ENCODE measurements around the gene GSG1L2. TPM values are rescaled to one million over a fixed set of nuclear protein-coding genes. Genes with fewer than 3 reads are reported as not detected.

GSG1L2 gene
- total and polyA plus RNA-seq, 2 experiments from 2014 or later = not detected

DNA sequence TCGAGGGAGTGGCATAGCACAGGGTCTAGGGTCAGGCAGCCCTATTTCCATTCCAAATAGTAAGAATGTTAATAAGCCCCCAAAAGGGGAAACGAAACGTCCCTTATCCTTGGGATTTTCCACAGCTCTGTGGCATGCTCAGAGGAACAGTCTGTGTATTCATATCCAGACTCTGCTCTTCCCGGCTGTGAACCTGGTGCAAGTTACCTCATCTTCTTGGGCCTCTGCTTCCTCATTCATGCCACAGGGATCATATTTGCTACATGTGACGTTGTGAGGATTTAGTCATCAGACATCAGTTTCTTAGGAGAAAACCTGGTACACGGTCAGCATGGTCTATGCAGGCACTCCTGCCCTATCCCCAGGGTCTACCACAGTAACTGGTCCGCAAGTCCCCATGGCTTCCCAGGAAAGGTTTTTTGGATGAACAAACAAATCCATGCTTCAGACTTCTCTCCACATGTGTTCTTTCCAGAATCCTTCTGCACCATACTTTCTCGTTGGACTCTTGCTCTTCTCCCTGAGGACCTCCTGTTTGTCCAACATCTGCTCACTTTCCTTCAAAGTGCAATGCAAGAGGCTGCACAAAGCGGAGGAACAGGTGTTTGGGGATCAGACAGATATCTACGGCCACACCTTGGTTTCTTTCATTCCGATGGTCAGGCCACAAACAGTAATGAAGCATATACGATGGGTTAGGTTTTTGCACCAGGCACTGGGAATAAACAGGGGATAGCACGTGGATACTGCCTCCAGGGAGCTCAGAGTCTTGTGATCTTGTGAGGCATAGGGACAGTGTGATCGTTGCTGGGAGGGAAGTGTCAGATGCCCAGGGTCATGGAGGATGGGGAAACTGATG is 21.5 kb upstream of the GSG1L2 start:
- H3K4me2 ChIP-seq = no peak overlapping the region
- H3K36me3 Mint-ChIP-seq (ENCODE audit: low read depth) = no peaks in the 10 kb centered on the region; the same call in 2 of the 3 replicates
- no peak overlapping the region for H2AFZ ChIP-seq
- DNase-seq (ENCODE audit: low spot score) (no peak), ATAC-seq (no peak)
- H3K27me3 ChIP-seq (ENCODE audit: insufficient read depth) = no peaks in the 10 kb centered on the region
- H3K27me3 Mint-ChIP-seq (ENCODE audit: insufficient read depth, low read depth, poor library complexity) = peaks cover 10% of the 10 kb centered on the region
- no peak overlapping the region for H3K27ac ChIP-seq (ENCODE audit: low read depth)
- no peak overlapping the region for H3K4me3 Mint-ChIP-seq
- no peaks in the 10 kb centered on the region; the same call in 2 of the 3 replicates for H3K9me3 Mint-ChIP-seq
- H3K36me3 ChIP-seq (ENCODE audit: insufficient read depth) = no peaks in the 10 kb centered on the region
- H4K20me1 ChIP-seq (replicated peaks; ENCODE audit: insufficient read depth) = no peaks in the 10 kb centered on the region
- H3K4me1 ChIP-seq (ENCODE audit: insufficient read depth) = peaks cover 5% of the 10 kb centered on the region
- H3K79me2 ChIP-seq (replicated peaks; ENCODE audit: insufficient read depth) = no peaks in the 10 kb centered on the region
- no peak overlapping the region for H3K4me3 ChIP-seq
- H3K9me2 ChIP-seq (ENCODE audit: insufficient read depth) = peaks cover 11% of the 10 kb centered on the region; the same call in 1 of the 2 replicates
- TF ChIP-seq, protein P1, sequence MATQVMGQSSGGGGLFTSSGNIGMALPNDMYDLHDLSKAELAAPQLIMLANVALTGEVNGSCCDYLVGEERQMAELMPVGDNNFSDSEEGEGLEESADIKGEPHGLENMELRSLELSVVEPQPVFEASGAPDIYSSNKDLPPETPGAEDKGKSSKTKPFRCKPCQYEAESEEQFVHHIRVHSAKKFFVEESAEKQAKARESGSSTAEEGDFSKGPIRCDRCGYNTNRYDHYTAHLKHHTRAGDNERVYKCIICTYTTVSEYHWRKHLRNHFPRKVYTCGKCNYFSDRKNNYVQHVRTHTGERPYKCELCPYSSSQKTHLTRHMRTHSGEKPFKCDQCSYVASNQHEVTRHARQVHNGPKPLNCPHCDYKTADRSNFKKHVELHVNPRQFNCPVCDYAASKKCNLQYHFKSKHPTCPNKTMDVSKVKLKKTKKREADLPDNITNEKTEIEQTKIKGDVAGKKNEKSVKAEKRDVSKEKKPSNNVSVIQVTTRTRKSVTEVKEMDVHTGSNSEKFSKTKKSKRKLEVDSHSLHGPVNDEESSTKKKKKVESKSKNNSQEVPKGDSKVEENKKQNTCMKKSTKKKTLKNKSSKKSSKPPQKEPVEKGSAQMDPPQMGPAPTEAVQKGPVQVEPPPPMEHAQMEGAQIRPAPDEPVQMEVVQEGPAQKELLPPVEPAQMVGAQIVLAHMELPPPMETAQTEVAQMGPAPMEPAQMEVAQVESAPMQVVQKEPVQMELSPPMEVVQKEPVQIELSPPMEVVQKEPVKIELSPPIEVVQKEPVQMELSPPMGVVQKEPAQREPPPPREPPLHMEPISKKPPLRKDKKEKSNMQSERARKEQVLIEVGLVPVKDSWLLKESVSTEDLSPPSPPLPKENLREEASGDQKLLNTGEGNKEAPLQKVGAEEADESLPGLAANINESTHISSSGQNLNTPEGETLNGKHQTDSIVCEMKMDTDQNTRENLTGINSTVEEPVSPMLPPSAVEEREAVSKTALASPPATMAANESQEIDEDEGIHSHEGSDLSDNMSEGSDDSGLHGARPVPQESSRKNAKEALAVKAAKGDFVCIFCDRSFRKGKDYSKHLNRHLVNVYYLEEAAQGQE (IDR thresholded peaks at IDR 0.05; ENCODE audit: unreplicated experiment) = no peak
- TF ChIP-seq POLR2AphosphoS5 (IDR thresholded peaks at IDR 0.05; ENCODE audit: low read depth) (no peak), STAT1 (IDR thresholded peaks at IDR 0.05; ENCODE audit: unreplicated experiment) (no peak), EZH2phosphoT487 (IDR thresholded peaks at IDR 0.05; ENCODE audit: unreplicated experiment) (no peak), EZH2 (IDR thresholded peaks at IDR 0.05; ENCODE audit: low read depth, unreplicated experiment) (no peak), ZNF331 (CRISPR knock-in tag; IDR thresholded peaks at IDR 0.05; ENCODE audit: low read depth) (no peak), ZNF114 (CRISPR knock-in tag; IDR thresholded peaks at IDR 0.05) (no peak), JUNB (IDR thresholded peaks at IDR 0.05; ENCODE audit: unreplicated experiment) (no peak), ZNF462 (CRISPR knock-in tag; IDR thresholded peaks at IDR 0.05) (no peak), CREB1 (CRISPR knock-in tag; IDR thresholded peaks at IDR 0.05; ENCODE audit: low read depth) (no peak), NANOG (IDR thresholded peaks at IDR 0.05; ENCODE audit: borderline replicate concordance) (no peak)
- TF ChIP-seq, protein P2, sequence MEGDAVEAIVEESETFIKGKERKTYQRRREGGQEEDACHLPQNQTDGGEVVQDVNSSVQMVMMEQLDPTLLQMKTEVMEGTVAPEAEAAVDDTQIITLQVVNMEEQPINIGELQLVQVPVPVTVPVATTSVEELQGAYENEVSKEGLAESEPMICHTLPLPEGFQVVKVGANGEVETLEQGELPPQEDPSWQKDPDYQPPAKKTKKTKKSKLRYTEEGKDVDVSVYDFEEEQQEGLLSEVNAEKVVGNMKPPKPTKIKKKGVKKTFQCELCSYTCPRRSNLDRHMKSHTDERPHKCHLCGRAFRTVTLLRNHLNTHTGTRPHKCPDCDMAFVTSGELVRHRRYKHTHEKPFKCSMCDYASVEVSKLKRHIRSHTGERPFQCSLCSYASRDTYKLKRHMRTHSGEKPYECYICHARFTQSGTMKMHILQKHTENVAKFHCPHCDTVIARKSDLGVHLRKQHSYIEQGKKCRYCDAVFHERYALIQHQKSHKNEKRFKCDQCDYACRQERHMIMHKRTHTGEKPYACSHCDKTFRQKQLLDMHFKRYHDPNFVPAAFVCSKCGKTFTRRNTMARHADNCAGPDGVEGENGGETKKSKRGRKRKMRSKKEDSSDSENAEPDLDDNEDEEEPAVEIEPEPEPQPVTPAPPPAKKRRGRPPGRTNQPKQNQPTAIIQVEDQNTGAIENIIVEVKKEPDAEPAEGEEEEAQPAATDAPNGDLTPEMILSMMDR (conservative IDR thresholded peaks at IDR 0.05; ENCODE audit: low read depth in 2 of 2) = no peak
- TF ChIP-seq, protein P3, sequence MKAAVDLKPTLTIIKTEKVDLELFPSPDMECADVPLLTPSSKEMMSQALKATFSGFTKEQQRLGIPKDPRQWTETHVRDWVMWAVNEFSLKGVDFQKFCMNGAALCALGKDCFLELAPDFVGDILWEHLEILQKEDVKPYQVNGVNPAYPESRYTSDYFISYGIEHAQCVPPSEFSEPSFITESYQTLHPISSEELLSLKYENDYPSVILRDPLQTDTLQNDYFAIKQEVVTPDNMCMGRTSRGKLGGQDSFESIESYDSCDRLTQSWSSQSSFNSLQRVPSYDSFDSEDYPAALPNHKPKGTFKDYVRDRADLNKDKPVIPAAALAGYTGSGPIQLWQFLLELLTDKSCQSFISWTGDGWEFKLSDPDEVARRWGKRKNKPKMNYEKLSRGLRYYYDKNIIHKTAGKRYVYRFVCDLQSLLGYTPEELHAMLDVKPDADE (IDR thresholded peaks at IDR 0.05) = no peak
- no peaks in the 10 kb centered on the region for H3F3A ChIP-seq (replicated peaks; ENCODE audit: low read depth)
- H3K4me1 Mint-ChIP-seq = peaks cover 12% of the 10 kb centered on the region
- no peak overlapping the region for H3K27ac Mint-ChIP-seq

Data from GM23338 (cell line).